Epithelial cell of esophagus (primary cell): ENCODE results near the gene ADARB2.

Source experiments
- DNase-seq: peaks from one replicate; pipeline ENCODE4 v3.0.0; 2010; ENCODE audit warnings: low read depth
- H3K4me3 ChIP-seq: 2 replicates; pipeline ENCODE4 v1.5.1; 2011; ENCODE audit warnings: mild to moderate bottlenecking, low read length, control low read depth
- TF ChIP-seq, protein P1 (sequence below): IDR thresholded peaks from 2 replicates; pipeline ENCODE4 v1.5.1; 2011; ENCODE audit warnings: low read depth, mild to moderate bottlenecking, low read length, control low read depth, inconsistent platforms; ENCODE audit not compliant: insufficient read depth; ENCODE audit errors: missing control alignments

The ADARB2 gene

DNA sequence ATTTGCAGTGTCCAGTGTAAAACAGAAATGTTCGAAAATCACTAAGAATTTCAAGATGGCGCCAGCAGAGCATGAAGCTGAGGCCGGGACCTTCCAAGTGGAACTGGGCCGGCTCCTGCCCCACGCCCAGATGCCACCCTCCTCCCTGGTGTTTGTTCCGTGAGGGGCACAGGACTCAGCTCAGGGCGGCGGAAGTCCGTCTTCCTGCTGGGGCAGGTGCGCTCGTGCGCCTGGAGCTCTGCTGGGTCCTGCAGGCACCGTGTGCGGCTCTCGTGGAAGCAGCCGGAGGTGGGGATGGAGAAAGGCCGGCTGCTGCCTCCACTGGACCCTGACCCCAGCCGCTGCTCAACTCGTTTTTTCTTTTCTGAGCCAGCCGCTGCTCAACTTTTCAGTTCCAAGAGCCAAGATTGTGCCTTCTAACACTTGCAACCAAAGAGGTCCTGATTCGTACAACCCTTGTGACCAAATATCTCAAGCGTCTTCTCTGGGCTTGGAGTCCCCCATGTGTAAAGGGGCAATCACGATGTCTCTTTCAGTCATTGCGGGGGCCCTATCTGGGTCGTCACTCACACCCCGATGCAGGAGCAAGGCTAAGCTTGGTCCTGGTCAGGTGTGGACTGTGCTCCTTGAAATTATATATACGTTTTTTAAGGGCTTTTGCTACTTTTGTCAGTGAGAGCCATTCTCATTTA, 334.4 kb downstream of the ADARB2 start:
- TF ChIP-seq, protein P1, sequence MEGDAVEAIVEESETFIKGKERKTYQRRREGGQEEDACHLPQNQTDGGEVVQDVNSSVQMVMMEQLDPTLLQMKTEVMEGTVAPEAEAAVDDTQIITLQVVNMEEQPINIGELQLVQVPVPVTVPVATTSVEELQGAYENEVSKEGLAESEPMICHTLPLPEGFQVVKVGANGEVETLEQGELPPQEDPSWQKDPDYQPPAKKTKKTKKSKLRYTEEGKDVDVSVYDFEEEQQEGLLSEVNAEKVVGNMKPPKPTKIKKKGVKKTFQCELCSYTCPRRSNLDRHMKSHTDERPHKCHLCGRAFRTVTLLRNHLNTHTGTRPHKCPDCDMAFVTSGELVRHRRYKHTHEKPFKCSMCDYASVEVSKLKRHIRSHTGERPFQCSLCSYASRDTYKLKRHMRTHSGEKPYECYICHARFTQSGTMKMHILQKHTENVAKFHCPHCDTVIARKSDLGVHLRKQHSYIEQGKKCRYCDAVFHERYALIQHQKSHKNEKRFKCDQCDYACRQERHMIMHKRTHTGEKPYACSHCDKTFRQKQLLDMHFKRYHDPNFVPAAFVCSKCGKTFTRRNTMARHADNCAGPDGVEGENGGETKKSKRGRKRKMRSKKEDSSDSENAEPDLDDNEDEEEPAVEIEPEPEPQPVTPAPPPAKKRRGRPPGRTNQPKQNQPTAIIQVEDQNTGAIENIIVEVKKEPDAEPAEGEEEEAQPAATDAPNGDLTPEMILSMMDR: no peak
- no peak for DNase-seq
- H3K4me3 ChIP-seq: no peak overlapping the region

DNA sequence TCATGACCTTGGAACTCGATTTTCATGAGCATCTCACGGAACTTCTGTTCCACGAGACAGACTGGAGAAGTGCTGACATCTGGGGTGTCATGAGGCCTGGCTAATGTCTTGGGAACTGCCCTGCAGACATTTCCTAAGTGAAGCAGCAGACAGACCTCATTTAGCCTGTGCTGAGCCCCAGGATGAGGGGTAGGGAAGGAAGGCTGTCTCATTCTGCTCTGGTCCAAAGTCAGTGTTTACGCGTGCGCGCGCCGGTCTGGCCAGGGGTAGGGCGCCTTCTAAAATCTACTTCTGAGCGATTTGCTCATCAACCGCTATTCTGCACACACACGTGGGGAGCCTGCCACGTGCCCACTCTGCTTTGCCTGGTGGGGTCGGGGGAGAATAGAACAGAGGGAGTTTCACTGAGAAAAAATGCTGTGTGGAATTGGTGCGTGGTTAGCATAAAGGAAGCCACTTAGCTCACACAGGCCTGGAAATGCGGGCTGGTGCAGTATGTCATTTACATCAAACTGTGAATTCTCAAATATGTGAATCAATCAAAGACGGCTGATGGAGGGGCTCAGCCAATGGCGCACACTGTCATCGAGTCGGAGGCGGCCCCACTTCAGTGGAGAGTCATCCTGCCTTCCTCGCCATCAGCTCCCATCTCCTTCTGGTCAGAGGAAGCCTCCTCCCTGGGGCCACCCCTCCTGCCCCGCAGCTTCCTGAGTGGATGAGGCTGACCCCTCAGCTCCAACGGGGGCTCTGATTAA, 335.1 kb downstream of the ADARB2 start:
- TF ChIP-seq, protein P1: no peak
- no peak for DNase-seq
- H3K4me3 ChIP-seq: no peak overlapping the region

DNA sequence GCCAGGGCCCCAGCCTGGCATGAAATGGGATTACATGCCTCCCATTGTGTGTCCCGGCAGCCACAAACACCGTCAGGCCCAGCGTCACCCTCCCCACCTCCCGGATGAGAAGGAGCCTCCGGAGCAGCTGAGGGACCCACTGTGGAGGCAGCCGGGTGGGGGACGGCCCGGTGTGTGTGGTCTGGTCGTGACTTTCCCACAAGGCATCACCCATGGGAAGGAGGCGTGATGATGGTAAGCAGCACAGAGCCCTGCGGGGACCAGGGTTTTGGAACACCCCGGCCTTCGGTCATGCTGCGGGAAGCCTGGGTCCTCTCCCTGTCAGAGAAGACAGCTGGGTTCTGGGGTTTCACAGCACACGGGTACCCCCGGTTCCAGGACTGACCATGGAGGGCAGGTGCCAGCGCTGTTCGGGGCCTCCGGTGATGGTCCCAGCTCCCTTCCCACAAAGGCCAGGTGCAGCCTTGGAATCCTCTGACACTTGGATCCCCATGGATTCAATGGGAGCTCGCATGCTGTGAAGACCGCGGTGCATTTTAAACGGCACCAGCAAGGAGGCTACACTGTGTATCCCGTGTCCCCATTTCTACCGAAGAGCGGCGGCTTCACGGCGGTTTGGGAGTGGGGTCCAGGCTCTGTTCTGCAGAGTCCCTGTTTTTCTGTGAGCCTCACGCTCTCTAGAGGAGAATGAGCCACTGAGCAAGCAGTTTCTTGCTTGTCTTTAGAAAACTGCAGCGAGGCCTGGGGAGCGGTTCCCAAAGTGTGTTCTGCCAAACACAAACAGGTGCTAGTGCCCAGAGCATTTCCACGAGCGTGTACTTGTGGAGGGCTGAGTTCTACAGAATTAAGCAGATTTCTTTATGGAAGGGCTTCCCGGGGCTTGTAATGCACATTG, 336.0 kb downstream of the ADARB2 start:
- DNase-seq: no peak
- TF ChIP-seq, protein P1: no peak
- no peak overlapping the region for H3K4me3 ChIP-seq

DNA sequence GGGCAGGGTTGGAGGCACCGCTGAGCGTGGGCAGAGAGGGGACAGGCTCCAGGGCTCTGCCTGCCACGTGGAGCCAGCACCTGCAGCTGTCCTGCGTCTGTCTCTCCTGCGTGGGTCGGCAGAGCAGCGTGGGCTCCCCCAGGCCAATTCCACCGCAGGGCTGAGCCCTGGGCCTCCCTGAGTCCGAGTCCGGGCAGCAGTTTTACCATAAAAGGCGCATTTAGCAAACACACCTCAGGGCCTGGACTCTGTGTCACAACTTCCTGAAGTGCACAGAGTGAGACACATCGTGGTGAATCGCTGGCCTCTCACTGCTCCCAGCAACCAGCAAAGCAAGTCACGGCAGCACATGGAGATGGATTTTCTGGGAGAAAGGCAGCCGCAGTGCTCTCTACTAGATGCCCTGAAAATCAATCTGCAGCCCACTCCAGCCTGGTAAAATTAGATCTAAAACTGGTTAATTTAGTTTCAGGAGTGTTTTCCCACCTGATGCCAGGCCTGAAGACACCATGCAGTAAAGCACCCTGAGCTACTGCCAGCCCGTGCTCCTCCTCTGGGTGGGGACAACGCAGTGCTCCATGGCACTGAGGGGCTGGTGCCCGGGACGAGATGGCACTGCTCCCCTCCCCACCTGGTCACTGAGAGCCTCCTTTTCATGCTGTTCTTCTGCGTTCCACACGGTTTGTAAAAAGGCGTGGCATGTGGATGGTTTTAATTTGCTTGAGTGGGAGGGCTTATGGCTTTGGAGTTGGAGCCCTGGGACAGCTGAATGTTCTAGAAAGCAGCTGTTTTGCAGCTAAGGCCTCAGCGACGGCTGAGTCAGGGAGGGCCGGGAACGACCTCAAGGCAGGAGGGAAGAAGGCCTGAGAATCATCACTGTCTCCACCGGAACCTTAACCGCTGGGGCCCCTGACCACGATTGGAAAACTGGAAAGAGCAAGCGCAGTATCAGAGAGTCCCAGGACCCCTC, 336.9 kb downstream of the ADARB2 start:
- peak; percentile 4 for DNase-seq
- no peak overlapping the region for H3K4me3 ChIP-seq
- TF ChIP-seq, protein P1: no peak

DNA sequence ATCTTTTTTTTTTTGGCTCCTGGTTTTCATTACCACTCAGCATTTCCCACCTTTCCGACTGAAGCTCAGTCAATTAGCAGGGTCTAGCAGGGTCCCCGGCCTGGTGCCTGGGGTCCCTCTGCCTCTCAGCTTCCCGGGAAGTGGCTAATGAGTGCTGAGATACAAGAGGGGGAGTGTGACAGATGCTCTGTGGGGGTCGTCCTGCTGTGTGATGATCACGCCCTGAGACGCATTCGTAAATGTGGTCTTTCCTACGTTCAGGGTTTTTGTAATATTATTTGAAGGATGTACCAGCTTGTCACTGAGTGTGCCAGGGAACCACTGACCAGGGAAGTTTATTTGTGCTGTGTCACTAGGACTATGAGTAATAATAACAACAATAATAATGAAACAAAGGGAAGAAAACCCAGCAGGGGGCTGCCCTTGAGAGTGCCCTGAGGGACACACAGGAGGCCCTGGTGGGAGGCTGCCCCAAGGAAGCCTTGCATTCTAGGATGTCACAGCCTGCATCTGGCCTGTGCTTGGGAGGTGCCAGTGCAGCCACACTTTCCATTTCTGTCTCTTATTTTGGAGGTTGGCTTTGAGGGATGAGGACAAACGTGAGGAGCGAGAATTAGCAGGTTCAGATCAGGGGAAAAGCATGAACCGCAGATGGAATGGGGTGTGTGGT, 337.8 kb downstream of the ADARB2 start:
- no peak overlapping the region for H3K4me3 ChIP-seq
- TF ChIP-seq, protein P1: no peak

More for the DNA sequence above, 337.8 kb downstream of the ADARB2 start:
- no peak for DNase-seq
